Common myeloid progenitor, CD34-positive (primary cell): Measurements from ENCODE around the gene SMPDL3B.
"Not testable (repeated sequence)": the region's sequence is repeated elsewhere in the genome, so short reads cannot be mapped to it uniquely, and the experiment has no call there.

ENCODE experiments used
- CTCF ChIA-PET: fragments of 350-600 bp; sonication (Branson Sonifier 250); formaldehyde crosslinking; loops from one replicate; lab custom pipeline; 2021; ENCODE audit warnings: antibody characterized with exemption; lab: Charles Lee
- POLR2A ChIA-PET: fragments of 350-600 bp; sonication (Branson Sonifier 250); formaldehyde crosslinking; loops from one replicate; lab custom pipeline; 2021; ENCODE audit warnings: antibody characterized with exemption; lab: Charles Lee
- DNase-seq, 3 donors: peaks; one replicate each; pipeline versions ENCODE4 v3.0.0 to v3.0.0-alpha.2; 2013
- H3K27ac ChIP-seq, 2 experiments: 1 replicate in 1 of 2; 2 replicates in 1 of 2; pipeline ENCODE4 v1.7.0; 2013; ENCODE audit warnings: inconsistent platforms in 2 of 2, low read length in 2 of 2, mild to moderate bottlenecking in 2 of 2, low read depth in 1 of 2, moderate library complexity in 1 of 2; ENCODE audit not compliant: severe bottlenecking in 2 of 2, insufficient read depth in 1 of 2, poor library complexity in 1 of 2
- H3K27me3 ChIP-seq, 5 experiments: replicated peaks in 2 of 5; 1 replicate in 3 of 5; 2 replicates in 2 of 5; pipeline versions ENCODE4 v1.6.1 to v1.7.0; 2013; ENCODE audit warnings: low read length in 4 of 5, mild to moderate bottlenecking in 2 of 5, moderate library complexity in 2 of 5, inconsistent platforms in 1 of 5; ENCODE audit not compliant: insufficient read depth in 5 of 5, control insufficient read depth in 4 of 5
- H3K36me3 ChIP-seq, 4 experiments: 1 replicate in 2 of 4; 2 replicates in 2 of 4; pipeline versions ENCODE4 v1.6.1 to v1.7.0; 2013; ENCODE audit warnings: low read length in 3 of 4, control low read depth in 1 of 4, mild to moderate bottlenecking in 1 of 4; ENCODE audit not compliant: control insufficient read depth in 4 of 4, insufficient read depth in 4 of 4
- H3K4me1 ChIP-seq, 4 experiments: 1 replicate in 3 of 4; 2 replicates in 1 of 4; pipeline versions ENCODE4 v1.6.1 to v1.7.1; 2013; ENCODE audit warnings: low read length in 3 of 4, mild to moderate bottlenecking in 3 of 4, control low read depth in 1 of 4, inconsistent platforms in 1 of 4, moderate library complexity in 1 of 4; ENCODE audit not compliant: control insufficient read depth in 4 of 4, insufficient read depth in 4 of 4; ENCODE audit errors: control extremely low read depth in 1 of 4
- H3K4me3 ChIP-seq, 7 experiments: 1 replicate in 4 of 7; 2 replicates in 3 of 7; pipeline versions ENCODE4 v1.5.1 to v1.7.0; 2013; ENCODE audit warnings: mild to moderate bottlenecking in 7 of 7, low read length in 6 of 7, moderate library complexity in 6 of 7, inconsistent platforms in 2 of 7, low read depth in 2 of 7, control low read depth in 1 of 7; ENCODE audit not compliant: insufficient read depth in 4 of 7, control insufficient read depth in 1 of 7; ENCODE audit errors: extremely low read depth in 1 of 7
- H3K9me3 ChIP-seq, 5 experiments: 1 replicate in 4 of 5; 2 replicates in 1 of 5; pipeline versions ENCODE4 v1.6.1 to v1.7.1; 2013; ENCODE audit warnings: low read length in 4 of 5, mild to moderate bottlenecking in 2 of 5, inconsistent platforms in 1 of 5, low read depth in 1 of 5, moderate library complexity in 1 of 5; ENCODE audit not compliant: control insufficient read depth in 4 of 5, insufficient read depth in 2 of 5; ENCODE audit errors: control extremely low read depth in 1 of 5
- WGBS: methylation state at CpG from one replicate; pipeline ENCODE4 v1.1.5; 2013; ENCODE audit not compliant: insufficient coverage; 5-methylcytosine and 5-hydroxymethylcytosine counted together

SMPDL3B gene

GRCh38 chr1:27990920-27991537, 56.2 kb downstream of the SMPDL3B start:
- H3K4me1 ChIP-seq = peaks cover 8 to 29% (median 18%) of the 10 kb centered on the region in 4 experiments
- H3K4me3 ChIP-seq = no peak overlapping the region
- no peaks in the 10 kb centered on the region for H3K9me3 ChIP-seq
- ChIA-PET CTCF (interaction anchor here (6.6 kb wide), 1 partner anchor 10 kb away, joined by 28 read pairs; no protein-coding TSS in a partner anchor), POLR2A (no interaction called here)
- no peaks in the 10 kb centered on the region for H3K27me3 ChIP-seq
- peaks cover 12 to 51% (median 26%) of the 10 kb centered on the region in 4 experiments for H3K36me3 ChIP-seq
- no peak for DNase-seq
- no peak overlapping the region for H3K27ac ChIP-seq
- WGBS = 100% methylated on average over 3 of the region's 3 CpGs

- POLR2A ChIA-PET = no interaction called here
Observed at GRCh38 chr1:27992276-27992675, 57.5 kb downstream of the SMPDL3B start.

GRCh38 chr1:27993241-27993640, 58.4 kb downstream of the SMPDL3B start:
- no CpG with 5 or more reads among the region's 3 CpGs for WGBS

More at GRCh38 chr1:27992276-27992675, 57.5 kb downstream of the SMPDL3B start:
- CTCF ChIA-PET = interaction anchor here (1.1 to 6.6 kb wide), 2 partner anchors 11 to 31 kb away, joined by 3 to 28 read pairs; no protein-coding TSS in a partner anchor
- Histone ChIP-seq H3K27ac (peak overlapping the region in 1 of 2 experiments; percentile 73), H3K4me3 (peak overlapping the region in 1 of 7 experiments; percentile 12), H3K27me3 (no peaks in the 10 kb centered on the region), H3K4me1 (peaks cover 8 to 29% (median 18%) of the 10 kb centered on the region in 4 experiments), H3K9me3 (no peaks in the 10 kb centered on the region), H3K36me3 (peaks cover 18 to 60% (median 33%) of the 10 kb centered on the region in 4 experiments)
- WGBS = 0% methylated on average over 4 of the region's 6 CpGs
- DNase-seq = peak; percentile 30 to 66 (median 47)

GRCh38 chr1:27994060-27994459, 59.3 kb downstream of the SMPDL3B start:
- CTCF ChIA-PET = interaction anchor here (2.2 to 6.6 kb wide), 2 partner anchors 13 to 136 kb away, joined by 7 to 28 read pairs; no protein-coding TSS in a partner anchor
- POLR2A ChIA-PET = no interaction called here
- peak; percentile 16 to 68 (median 58) for DNase-seq
- H3K36me3 ChIP-seq = peaks cover 16 to 61% (median 31%) of the 10 kb centered on the region in 4 experiments
- peak overlapping the region in 1 of 2 experiments; percentile 1 for H3K27ac ChIP-seq
- no CpG with 5 or more reads among the region's 1 CpG for WGBS
- H3K4me3 ChIP-seq = no peak overlapping the region
- H3K9me3 ChIP-seq = no peaks in the 10 kb centered on the region
- H3K4me1 ChIP-seq = peaks cover 8 to 29% (median 18%) of the 10 kb centered on the region in 4 experiments
- H3K27me3 ChIP-seq = no peaks in the 10 kb centered on the region

More at GRCh38 chr1:27993241-27993640, 58.4 kb downstream of the SMPDL3B start:
- Histone ChIP-seq H3K4me1 (peaks cover 8 to 29% (median 18%) of the 10 kb centered on the region in 4 experiments), H3K27ac (peak overlapping the region in 1 of 2 experiments; percentile 73), H3K27me3 (no peaks in the 10 kb centered on the region), H3K4me3 (no peak overlapping the region), H3K36me3 (peaks cover 14 to 67% (median 31%) of the 10 kb centered on the region in 4 experiments), H3K9me3 (no peaks in the 10 kb centered on the region)
- POLR2A ChIA-PET = no interaction called here
- DNase-seq = peak in 2 of 3 donors; percentile 28 to 40
- CTCF ChIA-PET = interaction anchor here (1.1 to 6.6 kb wide), 3 partner anchors 12 to 135 kb away, joined by 3 to 28 read pairs (median 7); no protein-coding TSS in a partner anchor

GRCh38 chr1:27994526-27994925, 59.7 kb downstream of the SMPDL3B start:
- peaks cover 8 to 29% (median 18%) of the 10 kb centered on the region in 4 experiments for H3K4me1 ChIP-seq
- H3K27me3 ChIP-seq, H3K4me3 ChIP-seq, H3K9me3 ChIP-seq, H3K27ac ChIP-seq, POLR2A ChIA-PET, DNase-seq: not testable (repeated sequence)
- 97% methylated on average over 5 of the region's 6 CpGs for WGBS
- CTCF ChIA-PET = interaction anchor here (1.1 to 6.6 kb wide), 3 partner anchors 13 to 136 kb away, joined by 3 to 28 read pairs (median 7); no protein-coding TSS in a partner anchor
- peaks cover 17 to 60% (median 31%) of the 10 kb centered on the region in 4 experiments for H3K36me3 ChIP-seq

- Histone ChIP-seq H3K4me3 (no peak overlapping the region), H3K36me3 (peaks cover 13 to 56% (median 37%) of the 10 kb centered on the region in 4 experiments), H3K27me3 (no peaks in the 10 kb centered on the region), H3K9me3 (no peaks in the 10 kb centered on the region), H3K27ac (no peak overlapping the region), H3K4me1 (peaks cover 0 to 7% (median 3%) of the 10 kb centered on the region in 4 experiments)
- CTCF ChIA-PET = no interaction called here
- POLR2A ChIA-PET = no interaction called here
- no peak for DNase-seq
- 100% methylated on average over 1 of the region's 1 CpG for WGBS
Observed at GRCh38 chr1:27999055-27999454, 64.3 kb downstream of the SMPDL3B start.

GRCh38 chr1:28002600-28002999, 67.8 kb downstream of the SMPDL3B start:
- H3K9me3 ChIP-seq = no peaks in the 10 kb centered on the region
- POLR2A ChIA-PET = no interaction called here
- WGBS = 96% methylated on average over 8 of the region's 10 CpGs
- peaks cover 14 to 47% (median 25%) of the 10 kb centered on the region in 4 experiments for H3K36me3 ChIP-seq
- no peaks in the 10 kb centered on the region for H3K27me3 ChIP-seq
- H3K27ac ChIP-seq = no peak overlapping the region
- H3K4me1 ChIP-seq = no peaks in the 10 kb centered on the region
- no peak for DNase-seq
- H3K4me3 ChIP-seq = no peak overlapping the region
- CTCF ChIA-PET = no interaction called here
